Measurements from ENCODE around the gene NUB1. TPM values are rescaled to one million over a fixed set of nuclear protein-coding genes. Genes with fewer than 3 reads are reported as not detected.

NUB1 gene
- total RNA-seq, 2 donors from 2014 or later: 36.9 to 70.3 TPM

- Mint-ChIP-seq H3K4me3 (no peak overlapping the region), H3K9me3 (no peaks in the 10 kb centered on the region), H3K4me1 (peaks cover 3% of the 10 kb centered on the region), H3K36me3 (ENCODE audit: low read depth) (no peaks in the 10 kb centered on the region), H3K27me3 (no peaks in the 10 kb centered on the region), H3K27ac (no peak overlapping the region)
- ATAC-seq (replicated peaks): no peak
Observed at GRCh38 chr7:151389768-151390597, 48.4 kb downstream of the NUB1 start.

DNA sequence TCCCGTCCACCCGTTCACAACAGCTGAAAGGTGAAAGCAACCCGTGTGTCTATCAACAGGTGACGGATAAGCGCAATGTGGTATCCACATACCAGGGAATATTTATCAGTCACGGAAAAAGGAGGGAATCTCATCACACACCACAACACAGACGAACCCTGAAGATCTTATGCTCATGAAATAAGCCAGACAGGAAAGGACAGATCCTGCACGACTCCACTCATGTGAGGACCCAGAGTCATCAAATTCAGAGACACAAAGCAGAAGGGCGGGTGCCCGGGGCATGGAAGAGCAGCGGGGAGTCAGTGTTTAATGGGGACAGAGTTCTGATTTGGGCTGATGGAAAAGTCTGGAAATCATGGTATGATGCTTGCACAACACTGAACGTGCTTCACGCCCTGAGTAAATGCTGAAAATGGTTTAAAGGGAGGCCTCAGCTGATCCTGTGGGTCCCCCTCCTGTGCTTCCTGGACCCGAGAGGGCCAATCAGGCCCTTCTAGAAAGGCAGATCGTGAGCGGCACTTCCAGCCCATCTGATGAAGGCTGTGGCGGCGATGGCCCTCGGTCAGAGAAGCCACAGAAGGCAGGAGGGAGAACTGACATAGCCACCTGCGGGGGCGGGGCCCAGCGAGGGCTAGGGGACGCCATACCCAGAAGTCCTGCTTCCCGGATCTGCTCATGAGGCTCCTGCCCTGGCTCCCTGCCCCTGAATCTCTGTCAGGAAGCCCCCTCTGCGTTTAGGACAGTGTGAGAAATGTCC, 49.2 kb downstream of the NUB1 start:
- Mint-ChIP-seq H3K4me1 (peaks cover 3% of the 10 kb centered on the region), H3K9me3 (no peaks in the 10 kb centered on the region), H3K27ac (no peak overlapping the region), H3K27me3 (no peaks in the 10 kb centered on the region), H3K36me3 (ENCODE audit: low read depth) (no peaks in the 10 kb centered on the region), H3K4me3 (no peak overlapping the region)
- no peak for ATAC-seq (replicated peaks)

- H3K36me3 Mint-ChIP-seq (ENCODE audit: low read depth): no peaks in the 10 kb centered on the region
- H3K27ac Mint-ChIP-seq: no peak overlapping the region
- H3K9me3 Mint-ChIP-seq: no peaks in the 10 kb centered on the region
- H3K4me1 Mint-ChIP-seq: peaks cover 3% of the 10 kb centered on the region
- no peak overlapping the region for H3K4me3 Mint-ChIP-seq
- no peak for ATAC-seq (replicated peaks)
- H3K27me3 Mint-ChIP-seq: no peaks in the 10 kb centered on the region
Observed at GRCh38 chr7:151391358-151391730, 49.7 kb downstream of the NUB1 start.

- Mint-ChIP-seq H3K27ac (no peak overlapping the region), H3K27me3 (no peaks in the 10 kb centered on the region), H3K4me1 (peaks cover 3% of the 10 kb centered on the region), H3K36me3 (ENCODE audit: low read depth) (no peaks in the 10 kb centered on the region), H3K9me3 (no peaks in the 10 kb centered on the region), H3K4me3 (no peak overlapping the region)
- ATAC-seq (replicated peaks): no peak
Observed at GRCh38 chr7:151392002-151392401, 50.4 kb downstream of the NUB1 start.

DNA sequence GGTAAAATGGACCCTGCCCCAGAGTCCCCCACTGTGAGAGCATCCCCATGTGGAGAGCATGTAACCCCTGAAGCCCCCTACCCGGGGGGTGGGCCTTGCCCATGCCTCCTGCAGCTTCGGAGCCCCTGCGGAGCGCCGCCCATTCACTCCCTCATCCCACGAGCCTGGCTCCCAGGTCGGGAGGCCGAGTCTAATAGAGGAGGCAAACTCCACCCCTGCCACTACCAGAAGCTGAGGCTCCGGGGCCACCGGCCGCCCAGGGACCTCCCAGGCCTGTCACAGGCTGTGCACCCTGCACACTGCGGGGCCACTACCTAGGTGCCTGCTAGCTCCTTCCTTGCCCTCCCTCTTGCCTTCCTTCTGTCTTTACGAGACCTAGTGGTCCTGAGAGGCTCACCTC, 50.8 kb downstream of the NUB1 start:
- Mint-ChIP-seq H3K27ac (no peak overlapping the region), H3K9me3 (no peaks in the 10 kb centered on the region), H3K4me3 (no peak overlapping the region), H3K4me1 (peaks cover 3% of the 10 kb centered on the region), H3K27me3 (no peaks in the 10 kb centered on the region), H3K36me3 (ENCODE audit: low read depth) (no peaks in the 10 kb centered on the region)
- ATAC-seq (replicated peaks): no peak

DNA sequence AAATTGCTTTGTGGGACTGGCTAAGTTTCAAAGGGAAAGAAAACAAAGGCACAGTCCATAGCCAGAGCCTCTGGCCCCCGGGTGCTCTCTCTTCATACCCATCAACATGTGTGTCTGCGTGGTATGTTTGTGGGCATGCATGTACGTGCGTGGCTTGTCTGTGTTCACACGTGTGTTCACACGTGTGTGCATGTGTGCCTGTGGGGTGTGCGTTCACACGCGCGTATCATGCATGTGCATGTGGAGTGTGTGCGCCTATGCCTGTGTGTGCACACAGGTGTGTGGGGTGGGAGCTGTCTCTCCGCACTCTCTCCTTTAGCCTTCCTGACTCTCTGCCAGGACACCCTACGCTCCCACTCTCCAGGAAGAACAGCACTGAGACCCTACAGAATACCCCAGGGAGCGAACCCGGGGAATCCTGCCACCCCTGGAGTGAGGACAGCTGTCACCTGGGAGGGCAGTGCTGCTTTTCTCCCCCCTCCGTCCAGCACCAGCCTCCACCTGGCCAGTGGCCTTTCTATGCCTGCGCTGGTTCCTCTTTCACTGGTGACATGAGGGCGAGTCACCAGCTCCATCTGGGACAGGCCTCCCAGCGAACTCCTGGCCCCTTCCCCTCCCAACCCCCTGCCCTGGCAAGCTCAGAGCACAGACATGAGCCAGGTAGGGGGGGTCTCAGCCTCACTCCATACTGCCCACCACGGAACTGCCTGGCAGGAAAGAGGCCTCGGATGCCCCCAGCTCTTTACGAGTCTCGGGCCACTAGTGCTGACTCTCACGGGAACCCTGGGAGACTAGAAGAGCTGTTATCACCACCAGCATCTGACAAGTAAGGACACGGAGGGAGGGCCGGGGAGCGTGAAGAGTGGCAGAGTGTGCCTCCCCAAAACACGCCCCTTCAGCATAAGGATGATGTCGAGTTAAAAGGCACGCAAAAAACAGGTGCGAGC, 51.7 kb downstream of the NUB1 start:
- H3K4me3 Mint-ChIP-seq: no peak overlapping the region
- H3K9me3 Mint-ChIP-seq: no peaks in the 10 kb centered on the region
- peaks cover 9% of the 10 kb centered on the region for H3K4me1 Mint-ChIP-seq
- H3K27me3 Mint-ChIP-seq: no peaks in the 10 kb centered on the region
- no peak overlapping the region for H3K27ac Mint-ChIP-seq
- ATAC-seq (replicated peaks): no peak
- no peaks in the 10 kb centered on the region for H3K36me3 Mint-ChIP-seq (ENCODE audit: low read depth)

DNA sequence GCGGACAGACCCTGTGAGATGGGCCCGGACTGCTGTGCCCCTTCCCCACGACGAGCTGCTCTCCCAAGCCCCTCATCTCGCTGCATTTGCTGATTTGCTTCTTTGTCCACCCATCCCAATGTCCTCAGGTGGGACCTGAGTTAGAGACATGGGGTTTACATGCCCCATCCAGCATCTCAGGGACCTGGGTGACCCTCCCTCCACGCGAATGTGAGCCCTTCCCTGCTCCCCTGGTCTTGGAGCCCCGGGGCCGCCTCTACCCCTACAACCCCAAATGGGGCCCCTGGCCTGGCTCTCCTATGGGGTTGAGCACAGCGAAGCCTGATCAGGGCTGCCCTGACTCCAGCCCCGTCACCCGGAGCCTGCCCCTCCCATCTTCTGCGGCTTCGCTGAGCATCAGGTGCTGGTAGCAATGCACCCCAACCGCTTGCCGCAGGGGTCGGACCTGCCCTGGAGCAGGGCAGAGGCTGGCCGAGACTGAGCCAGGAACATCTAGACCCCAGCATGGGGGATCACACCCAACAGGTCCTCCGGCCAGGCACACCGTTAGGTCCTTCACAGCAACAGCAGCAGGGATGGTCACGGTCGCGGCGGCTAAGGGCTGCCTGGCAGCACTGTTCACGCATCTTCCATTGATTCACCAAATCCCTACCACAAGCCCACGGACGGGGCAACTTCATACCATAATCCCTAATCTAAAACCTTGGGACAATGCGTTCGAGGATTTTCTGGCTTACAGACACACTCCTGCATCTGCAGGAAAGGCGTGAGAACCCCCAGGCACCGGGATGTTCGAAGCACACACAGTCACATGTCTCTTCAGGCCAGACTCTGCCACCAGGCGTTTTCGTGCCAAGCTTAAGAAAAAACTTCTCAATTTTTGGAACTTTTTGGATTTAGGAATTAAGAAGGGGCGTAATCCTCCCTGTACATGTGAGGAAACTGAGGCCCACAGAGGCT, 52.7 kb downstream of the NUB1 start:
- Mint-ChIP-seq H3K36me3 (ENCODE audit: low read depth) (no peaks in the 10 kb centered on the region), H3K9me3 (no peaks in the 10 kb centered on the region), H3K27ac (no peak overlapping the region), H3K4me1 (peaks cover 10% of the 10 kb centered on the region), H3K27me3 (no peaks in the 10 kb centered on the region), H3K4me3 (no peak overlapping the region)
- ATAC-seq (replicated peaks): no peak

- Mint-ChIP-seq H3K9me3 (no peaks in the 10 kb centered on the region), H3K36me3 (ENCODE audit: low read depth) (no peaks in the 10 kb centered on the region), H3K27me3 (no peaks in the 10 kb centered on the region), H3K4me1 (peaks cover 10% of the 10 kb centered on the region), H3K27ac (no peak overlapping the region), H3K4me3 (no peak overlapping the region)
- ATAC-seq (replicated peaks): no peak
Observed at GRCh38 chr7:151395036-151395367, 53.4 kb downstream of the NUB1 start.

- ATAC-seq (replicated peaks): no peak
- Mint-ChIP-seq H3K27me3 (no peaks in the 10 kb centered on the region), H3K36me3 (ENCODE audit: low read depth) (no peaks in the 10 kb centered on the region), H3K27ac (no peak overlapping the region), H3K4me3 (no peak overlapping the region), H3K9me3 (no peaks in the 10 kb centered on the region), H3K4me1 (peaks cover 10% of the 10 kb centered on the region)
Observed at GRCh38 chr7:151396328-151396970, 54.8 kb downstream of the NUB1 start.

- H3K4me3 Mint-ChIP-seq: peak overlapping the region; percentile 5
- no peaks in the 10 kb centered on the region for H3K36me3 Mint-ChIP-seq (ENCODE audit: low read depth)
- no peaks in the 10 kb centered on the region for H3K27me3 Mint-ChIP-seq
- H3K4me1 Mint-ChIP-seq: peaks cover 10% of the 10 kb centered on the region
- ATAC-seq (replicated peaks): no peak
- H3K27ac Mint-ChIP-seq: no peak overlapping the region
- H3K9me3 Mint-ChIP-seq: no peaks in the 10 kb centered on the region
Observed at GRCh38 chr7:151397026-151397425, 55.4 kb downstream of the NUB1 start.

DNA sequence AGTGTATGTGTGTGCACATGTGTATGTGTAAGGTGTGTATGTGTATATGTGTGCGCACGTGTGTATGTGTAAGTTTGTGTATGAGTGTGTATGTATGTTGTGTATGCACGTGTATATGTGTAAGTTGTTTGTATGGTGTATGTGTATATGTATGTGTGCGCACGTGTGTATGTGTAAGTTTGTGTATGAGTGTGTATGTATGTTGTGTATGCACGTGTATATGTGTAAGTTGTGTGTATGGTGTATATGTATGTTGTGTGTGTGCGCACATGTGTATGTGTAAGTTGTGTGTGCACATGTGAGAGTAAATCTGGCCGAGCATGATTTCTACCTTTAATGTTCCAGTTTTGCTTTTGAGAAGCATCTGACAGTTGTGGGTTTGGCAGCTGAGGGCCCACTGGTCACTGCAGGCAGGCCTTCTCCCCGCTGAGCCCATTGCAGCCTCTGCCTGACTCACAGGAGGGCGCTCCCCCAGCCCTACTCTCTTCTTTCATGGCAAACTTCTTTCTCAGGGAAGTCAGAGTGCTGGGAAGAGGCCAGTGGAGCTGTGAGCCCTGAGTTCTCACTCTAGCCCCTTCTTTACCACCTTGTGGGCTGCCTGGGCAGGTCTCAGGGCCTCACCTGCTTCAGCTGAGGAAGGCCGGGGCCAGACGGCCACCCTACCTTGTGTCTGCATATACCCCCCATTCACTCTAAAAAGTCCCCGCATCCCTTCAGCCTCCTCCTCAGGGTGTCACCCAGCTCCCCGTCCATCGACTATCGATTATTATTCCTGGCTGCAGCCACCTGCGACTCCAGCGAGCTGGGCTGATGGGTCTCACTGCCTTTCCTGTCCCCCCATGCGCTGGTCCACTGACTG, 57.1 kb downstream of the NUB1 start:
- H3K4me1 Mint-ChIP-seq: peaks cover 7% of the 10 kb centered on the region
- H3K9me3 Mint-ChIP-seq: no peaks in the 10 kb centered on the region
- no peak for ATAC-seq (replicated peaks)
- H3K27ac Mint-ChIP-seq: no peak overlapping the region
- no peaks in the 10 kb centered on the region for H3K27me3 Mint-ChIP-seq
- H3K4me3 Mint-ChIP-seq: peak overlapping the region; percentile 5
- no peaks in the 10 kb centered on the region for H3K36me3 Mint-ChIP-seq (ENCODE audit: low read depth)

GRCh38 chr7:151399305-151399601, 57.6 kb downstream of the NUB1 start:
- ATAC-seq (replicated peaks): no peak
- Mint-ChIP-seq H3K27me3 (no peaks in the 10 kb centered on the region), H3K4me1 (peaks cover 7% of the 10 kb centered on the region), H3K9me3 (no peaks in the 10 kb centered on the region), H3K27ac (no peak overlapping the region), H3K4me3 (no peak overlapping the region), H3K36me3 (ENCODE audit: low read depth) (no peaks in the 10 kb centered on the region)

DNA sequence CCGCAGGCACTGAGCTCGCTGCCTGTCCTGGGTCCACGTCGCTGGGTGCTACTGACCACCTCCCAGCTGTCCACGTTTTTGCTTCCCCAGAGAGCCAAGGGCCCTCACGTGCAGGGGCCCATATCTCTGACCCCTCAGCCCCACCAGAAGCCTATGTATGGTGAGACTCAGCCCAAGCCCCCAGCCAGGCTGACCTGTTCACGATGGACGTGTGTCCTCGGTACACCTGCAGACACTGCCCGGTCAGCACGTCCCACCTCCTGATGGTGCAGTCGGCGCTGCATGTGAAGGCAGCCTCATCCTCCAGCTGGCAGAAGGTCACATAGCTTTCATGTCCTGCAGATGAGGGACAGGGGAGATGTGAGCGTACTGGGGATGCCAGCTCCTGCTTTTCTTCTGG, 58.3 kb downstream of the NUB1 start:
- no peak overlapping the region for H3K4me3 Mint-ChIP-seq
- no peaks in the 10 kb centered on the region for H3K27me3 Mint-ChIP-seq
- no peaks in the 10 kb centered on the region for H3K36me3 Mint-ChIP-seq (ENCODE audit: low read depth)
- no peak for ATAC-seq (replicated peaks)
- peaks cover 7% of the 10 kb centered on the region for H3K4me1 Mint-ChIP-seq
- H3K27ac Mint-ChIP-seq: no peak overlapping the region
- no peaks in the 10 kb centered on the region for H3K9me3 Mint-ChIP-seq

All from activated T-helper 17 cell treated with anti-CD3 and anti-CD28 coated beads, Interleukin-2, amount 50 U/mL, for 72 hours (primary cell).